HG03066 (cell line): Measurements from ENCODE around the gene DRP2.
"Not testable (repeated sequence)": the region's sequence is repeated elsewhere in the genome, so short reads cannot be mapped to it uniquely, and the experiment has no call there.

ENCODE experiments used
- ATAC-seq: cut with Tn5 transposase; IDR thresholded peaks from one replicate; pipeline ENCODE4 v1.9.1; 2021; ENCODE audit warnings: low read depth; ENCODE audit not compliant: unreplicated experiment

Gene DRP2

GRCh38 chrX:101219116-101219863 is at the start of gene DRP2:
DRP2 (plus strand) TSS chrX:101219786; CDS start chrX:101231648, 11,862 bp downstream.
- ATAC-seq = no peak

- no peak for ATAC-seq
Measured at GRCh38 chrX:101171883-101172400, 47.6 kb upstream of the DRP2 start.

- no peak for ATAC-seq
Measured at GRCh38 chrX:101176439-101176838, 43.1 kb upstream of the DRP2 start.

- ATAC-seq = not testable (repeated sequence)
Measured at GRCh38 chrX:101184876-101185275, 34.7 kb upstream of the DRP2 start.

- ATAC-seq = not testable (repeated sequence)
Measured at GRCh38 chrX:101187961-101188360, 31.6 kb upstream of the DRP2 start.

- ATAC-seq = no peak
Measured at GRCh38 chrX:101190736-101191135, 28.9 kb upstream of the DRP2 start.

GRCh38 chrX:101191217-101191750 is 28.3 kb upstream of the DRP2 start:
- no peak for ATAC-seq

GRCh38 chrX:101195442-101196173 is 24.0 kb upstream of the DRP2 start:
- ATAC-seq = no peak

GRCh38 chrX:101203761-101204351 is 15.7 kb upstream of the DRP2 start:
- ATAC-seq = no peak

GRCh38 chrX:101206471-101206870 is 13.1 kb upstream of the DRP2 start:
- peak; percentile 56 for ATAC-seq

GRCh38 chrX:101208152-101208905 is 11.3 kb upstream of the DRP2 start:
- peak; percentile 47 for ATAC-seq

GRCh38 chrX:101210630-101211029 is 9.0 kb upstream of the DRP2 start:
- ATAC-seq = no peak

GRCh38 chrX:101217689-101218088 is 1.9 kb upstream of the DRP2 start:
- ATAC-seq = no peak

GRCh38 chrX:101219864-101220346 is 319 bp downstream of the DRP2 start:
- ATAC-seq = no peak

GRCh38 chrX:101220662-101221260 is 1.2 kb downstream of the DRP2 start:
- no peak for ATAC-seq

GRCh38 chrX:101223226-101223625 is 3.6 kb downstream of the DRP2 start:
- no peak for ATAC-seq

GRCh38 chrX:101229170-101229569 is 9.6 kb downstream of the DRP2 start:
- no peak for ATAC-seq

GRCh38 chrX:101230636-101231035 is 11.1 kb downstream of the DRP2 start:
- ATAC-seq = no peak

- ATAC-seq = no peak
Measured at GRCh38 chrX:101231080-101231479, 11.5 kb downstream of the DRP2 start.

GRCh38 chrX:101232316-101232715 is 12.7 kb downstream of the DRP2 start:
- ATAC-seq = no peak
